HG03565 (cell line): ENCODE measurements around the gene CMPK1.

Experiments
- ATAC-seq: cut with Tn5 transposase; IDR thresholded peaks from one replicate; pipeline ENCODE4 v1.9.1; 2021; ENCODE audit warnings: mild to moderate bottlenecking, moderate library complexity; ENCODE audit not compliant: unreplicated experiment

Gene CMPK1

GRCh38 chr1:47418681-47419325, 85.2 kb downstream of the CMPK1 start:
- no peak for ATAC-seq

GRCh38 chr1:47420547-47420946, 87.0 kb downstream of the CMPK1 start:
- no peak for ATAC-seq

- ATAC-seq, result no peak
Measured at GRCh38 chr1:47423872-47424271, 90.3 kb downstream of the CMPK1 start.

GRCh38 chr1:47424336-47424982, 90.9 kb downstream of the CMPK1 start:
- ATAC-seq, result no peak
